Measurements from ENCODE around the gene GVQW3. TPM values are rescaled to one million over a fixed set of nuclear protein-coding genes. Genes with fewer than 3 reads are reported as not detected.

GVQW3 gene
- total and polyA plus RNA-seq, 2 of the 13 experiments (the other 11 are each of a cell fraction or from before 2014, with no cell fraction given): 5.0 to 5.6 TPM

GRCh38 chr11:76380977-76381719 is at the start of gene GVQW3, which contains the start of gene THAP12 (continued):
- TF ChIP-seq, protein P1, sequence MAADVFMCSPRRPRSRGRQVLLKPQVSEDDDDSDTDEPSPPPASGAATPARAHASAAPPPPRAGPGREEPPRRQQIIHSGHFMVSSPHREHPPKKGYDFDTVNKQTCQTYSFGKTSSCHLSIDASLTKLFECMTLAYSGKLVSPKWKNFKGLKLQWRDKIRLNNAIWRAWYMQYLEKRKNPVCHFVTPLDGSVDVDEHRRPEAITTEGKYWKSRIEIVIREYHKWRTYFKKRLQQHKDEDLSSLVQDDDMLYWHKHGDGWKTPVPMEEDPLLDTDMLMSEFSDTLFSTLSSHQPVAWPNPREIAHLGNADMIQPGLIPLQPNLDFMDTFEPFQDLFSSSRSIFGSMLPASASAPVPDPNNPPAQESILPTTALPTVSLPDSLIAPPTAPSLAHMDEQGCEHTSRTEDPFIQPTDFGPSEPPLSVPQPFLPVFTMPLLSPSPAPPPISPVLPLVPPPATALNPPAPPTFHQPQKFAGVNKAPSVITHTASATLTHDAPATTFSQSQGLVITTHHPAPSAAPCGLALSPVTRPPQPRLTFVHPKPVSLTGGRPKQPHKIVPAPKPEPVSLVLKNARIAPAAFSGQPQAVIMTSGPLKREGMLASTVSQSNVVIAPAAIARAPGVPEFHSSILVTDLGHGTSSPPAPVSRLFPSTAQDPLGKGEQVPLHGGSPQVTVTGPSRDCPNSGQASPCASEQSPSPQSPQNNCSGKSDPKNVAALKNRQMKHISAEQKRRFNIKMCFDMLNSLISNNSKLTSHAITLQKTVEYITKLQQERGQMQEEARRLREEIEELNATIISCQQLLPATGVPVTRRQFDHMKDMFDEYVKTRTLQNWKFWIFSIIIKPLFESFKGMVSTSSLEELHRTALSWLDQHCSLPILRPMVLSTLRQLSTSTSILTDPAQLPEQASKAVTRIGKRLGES (CRISPR knock-in tag; IDR thresholded peaks at IDR 0.05; ENCODE audit: borderline replicate concordance): no peak
- TF ChIP-seq, protein P2, sequence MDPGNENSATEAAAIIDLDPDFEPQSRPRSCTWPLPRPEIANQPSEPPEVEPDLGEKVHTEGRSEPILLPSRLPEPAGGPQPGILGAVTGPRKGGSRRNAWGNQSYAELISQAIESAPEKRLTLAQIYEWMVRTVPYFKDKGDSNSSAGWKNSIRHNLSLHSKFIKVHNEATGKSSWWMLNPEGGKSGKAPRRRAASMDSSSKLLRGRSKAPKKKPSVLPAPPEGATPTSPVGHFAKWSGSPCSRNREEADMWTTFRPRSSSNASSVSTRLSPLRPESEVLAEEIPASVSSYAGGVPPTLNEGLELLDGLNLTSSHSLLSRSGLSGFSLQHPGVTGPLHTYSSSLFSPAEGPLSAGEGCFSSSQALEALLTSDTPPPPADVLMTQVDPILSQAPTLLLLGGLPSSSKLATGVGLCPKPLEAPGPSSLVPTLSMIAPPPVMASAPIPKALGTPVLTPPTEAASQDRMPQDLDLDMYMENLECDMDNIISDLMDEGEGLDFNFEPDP (CRISPR knock-in tag; conservative IDR thresholded peaks at IDR 0.05): no peak
- TF ChIP-seq ZNF543 (CRISPR knock-in tag; IDR thresholded peaks at IDR 0.05) (no peak), KDM2A (CRISPR knock-in tag; IDR thresholded peaks at IDR 0.05; ENCODE audit: borderline replicate concordance, low read depth) (peak; percentile 88), CC2D1A (CRISPR knock-in tag; IDR thresholded peaks at IDR 0.05) (no peak), ZNF567 (CRISPR knock-in tag; IDR thresholded peaks at IDR 0.05; ENCODE audit: borderline replicate concordance) (peak; percentile 48; the same call in 1 of the 2 replicates), ZNF431 (CRISPR knock-in tag; IDR thresholded peaks at IDR 0.05; ENCODE audit: borderline replicate concordance, low read depth) (no peak; the same call in 1 of the 2 replicates), IKZF1 (IDR thresholded peaks at IDR 0.05) (no peak), ZNF367 (CRISPR knock-in tag; IDR thresholded peaks at IDR 0.05; ENCODE audit: borderline replicate concordance) (0 out of 2 replicates have a peak, but pooled peaks have one; percentile 33), PHF8 (CRISPR knock-in tag; IDR thresholded peaks at IDR 0.05) (peak; percentile 69), ZNF432 (CRISPR knock-in tag; IDR thresholded peaks at IDR 0.05; ENCODE audit: borderline replicate concordance) (no peak), RNF2 (conservative IDR thresholded peaks at IDR 0.05; ENCODE audit: low read depth) (no peak), CBX2 (IDR thresholded peaks at IDR 0.05; ENCODE audit: low read depth, low read length) (no peak), CBX2 (CRISPR knock-in tag; IDR thresholded peaks at IDR 0.05; ENCODE audit: low read depth) (no peak), SOX13 (IDR thresholded peaks at IDR 0.05) (no peak; the same call in 1 of the 2 replicates), SOX13 (CRISPR knock-in tag; conservative IDR thresholded peaks at IDR 0.05 in 1 of 2, IDR thresholded peaks at IDR 0.05 in 1 of 2) (no peak), SOX6 (IDR thresholded peaks at IDR 0.05) (no peak), SOX6 (CRISPR knock-in tag; IDR thresholded peaks at IDR 0.05) (peak; percentile 64), ZNF10 (CRISPR knock-in tag; IDR thresholded peaks at IDR 0.05; ENCODE audit: borderline replicate concordance, low read depth) (no peak), BCL3 (CRISPR knock-in tag; IDR thresholded peaks at IDR 0.05) (0 out of 2 replicates have a peak, but pooled peaks have one; percentile 37), KMT2B (CRISPR knock-in tag; IDR thresholded peaks at IDR 0.05) (peak; percentile 97), ZSCAN25 (CRISPR knock-in tag; IDR thresholded peaks at IDR 0.05) (no peak; the same call in 1 of the 2 replicates), ZMYM2 (CRISPR knock-in tag; IDR thresholded peaks at IDR 0.05) (no peak)
- TF ChIP-seq, protein P3, sequence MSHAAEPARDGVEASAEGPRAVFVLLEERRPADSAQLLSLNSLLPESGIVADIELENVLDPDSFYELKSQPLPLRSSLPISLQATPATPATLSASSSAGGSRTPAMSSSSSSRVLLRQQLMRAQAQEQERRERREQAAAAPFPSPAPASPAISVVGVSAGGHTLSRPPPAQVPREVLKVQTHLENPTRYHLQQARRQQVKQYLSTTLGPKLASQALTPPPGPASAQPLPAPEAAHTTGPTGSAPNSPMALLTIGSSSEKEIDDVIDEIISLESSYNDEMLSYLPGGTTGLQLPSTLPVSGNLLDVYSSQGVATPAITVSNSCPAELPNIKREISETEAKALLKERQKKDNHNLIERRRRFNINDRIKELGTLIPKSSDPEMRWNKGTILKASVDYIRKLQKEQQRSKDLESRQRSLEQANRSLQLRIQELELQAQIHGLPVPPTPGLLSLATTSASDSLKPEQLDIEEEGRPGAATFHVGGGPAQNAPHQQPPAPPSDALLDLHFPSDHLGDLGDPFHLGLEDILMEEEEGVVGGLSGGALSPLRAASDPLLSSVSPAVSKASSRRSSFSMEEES (CRISPR knock-in tag; IDR thresholded peaks at IDR 0.05): no peak
